Activated CD8-positive, alpha-beta T cell treated with anti-CD3 and anti-CD28 coated beads, Interleukin-2, amount 10 ng/mL, durations not matched to agents 7 days and 5 days (primary cell): ENCODE measurements around the gene OR52E5. TPM values are rescaled to one million over a fixed set of nuclear protein-coding genes. Genes with fewer than 3 reads are reported as not detected.

Experiments used
- ATAC-seq: fragments of 150-1000 bp; cut with Tn5 transposase; one replicate; pipeline ENCODE4 v1.10.0; 2021; ENCODE audit warnings: moderate library complexity
- CTCF ChIA-PET: fragments of 350-600 bp; sonication (Branson Sonifier 250); formaldehyde crosslinking; loops from one replicate; lab custom pipeline; 2021; ENCODE audit warnings: antibody characterized with exemption; lab: Charles Lee
- POLR2A ChIA-PET: fragments of 350-600 bp; sonication (Branson Sonifier 250); formaldehyde crosslinking; loops from one replicate; lab custom pipeline; 2021; ENCODE audit warnings: antibody characterized with exemption; lab: Charles Lee
- DNase-seq: peaks from one replicate; pipeline ENCODE4 v3.0.0-alpha.2; 2020
- H3K27ac Mint-ChIP-seq: one replicate; pipeline ENCODE4 v1.8.0; 2021; ENCODE audit warnings: mild to moderate bottlenecking, mixed read lengths
- H3K27me3 Mint-ChIP-seq: one replicate; pipeline ENCODE4 v1.8.0; 2021; ENCODE audit warnings: low read depth, mixed read lengths
- H3K36me3 Mint-ChIP-seq: one replicate; pipeline ENCODE4 v1.8.0; 2021; ENCODE audit warnings: low read depth, mixed read lengths
- H3K4me1 Mint-ChIP-seq: one replicate; pipeline ENCODE4 v1.8.0; 2021; ENCODE audit warnings: low read depth, mixed read lengths
- H3K4me3 Mint-ChIP-seq: one replicate; pipeline ENCODE4 v1.8.0; 2021; ENCODE audit warnings: mild to moderate bottlenecking, mixed read lengths
- H3K9me3 Mint-ChIP-seq: one replicate; pipeline ENCODE4 v1.8.0; 2022; ENCODE audit warnings: mixed read lengths; ENCODE audit not compliant: insufficient read depth
- total RNA-seq, 2 experiments: library from RNA; stranded (reverse); gene quantifications; one replicate each; pipeline ENCODE4 v1.2.3, GENCODE V29; 2021

OR52E5 gene
- total RNA-seq, 2 experiments from 2014 or later = not detected

DNA sequence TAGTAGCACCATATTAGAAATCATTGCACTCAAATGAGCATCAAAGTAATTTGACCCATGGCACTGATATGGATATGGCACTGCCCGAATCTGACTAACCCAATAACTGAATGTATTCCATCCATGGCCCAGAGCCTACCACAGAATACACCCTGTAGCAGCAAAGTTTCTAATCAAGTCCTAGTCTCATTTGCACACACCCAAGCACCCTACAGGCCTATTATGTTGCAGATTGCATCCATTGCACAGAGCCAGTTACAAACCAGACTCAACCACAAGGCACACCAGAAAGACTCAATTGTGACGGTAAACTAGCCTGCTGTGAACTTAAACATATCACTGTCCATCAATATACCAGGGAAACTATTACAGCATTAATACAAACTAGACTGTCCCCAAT is 6.5 kb downstream of the OR52E5 start:
- CTCF ChIA-PET = no interaction called here
- Mint-ChIP-seq H3K9me3 (no peaks in the 10 kb centered on the region), H3K4me3 (no peak overlapping the region), H3K27ac (no peak overlapping the region), H3K4me1 (no peaks in the 10 kb centered on the region), H3K36me3 (no peaks in the 10 kb centered on the region), H3K27me3 (no peaks in the 10 kb centered on the region)
- POLR2A ChIA-PET = no interaction called here
- ATAC-seq (no peak), DNase-seq (no peak)

DNA sequence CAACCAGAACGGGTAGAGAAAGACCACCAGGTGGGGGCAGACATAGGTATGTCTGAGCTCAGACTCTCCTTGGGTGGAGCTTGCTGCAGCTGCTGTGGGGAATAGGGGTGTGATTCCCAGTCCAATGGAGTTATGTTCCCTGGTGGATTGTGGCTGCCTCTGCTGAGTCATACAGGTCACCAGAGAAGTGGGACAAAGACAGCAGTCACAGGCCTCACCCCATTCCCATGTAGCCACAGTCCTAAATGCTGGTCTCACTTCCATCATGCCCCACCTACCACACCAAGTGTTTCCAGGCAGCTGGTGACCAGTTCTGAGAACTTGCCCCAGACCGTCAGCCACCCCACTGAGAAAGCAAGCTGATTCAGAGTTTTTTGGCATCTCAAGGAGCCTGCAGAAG is 17.5 kb downstream of the OR52E5 start:
- Mint-ChIP-seq H3K4me1 (no peaks in the 10 kb centered on the region), H3K27ac (no peak overlapping the region), H3K27me3 (no peaks in the 10 kb centered on the region), H3K4me3 (no peak overlapping the region), H3K9me3 (no peaks in the 10 kb centered on the region), H3K36me3 (no peaks in the 10 kb centered on the region)
- ChIA-PET POLR2A (no interaction called here), CTCF (no interaction called here)
- no peak for ATAC-seq
- DNase-seq = no peak

DNA sequence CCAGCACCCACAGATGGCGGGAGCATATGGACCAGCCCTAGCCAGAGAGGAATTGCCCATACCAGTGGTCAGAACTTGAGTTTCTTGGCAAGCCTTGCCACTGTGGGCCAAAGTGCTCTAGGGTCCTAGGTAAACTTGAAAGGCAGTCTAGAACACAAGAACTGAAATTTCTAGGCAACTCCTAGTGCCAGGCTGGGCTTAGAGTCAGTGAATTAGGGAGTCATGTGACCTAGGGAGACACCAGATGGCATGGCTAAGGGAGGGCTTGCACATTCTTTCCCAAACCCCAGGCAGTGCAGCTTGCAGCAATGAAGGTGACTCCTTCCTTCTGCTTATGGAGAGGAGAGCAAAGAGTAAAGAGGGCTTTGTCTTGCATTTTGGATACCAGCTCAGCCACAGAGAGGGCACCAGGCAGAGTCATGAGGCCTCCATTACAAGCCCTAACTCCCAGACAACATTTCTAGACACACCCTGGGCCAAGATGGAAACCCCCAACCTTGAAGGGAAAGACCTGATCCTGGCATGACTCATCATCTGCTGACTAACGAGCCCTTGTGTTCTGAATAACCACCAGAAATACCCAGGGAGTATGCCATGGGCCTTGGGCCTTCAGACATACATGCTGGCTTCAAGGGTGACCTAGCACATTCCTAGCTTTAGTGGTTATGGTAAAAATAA is 29.9 kb downstream of the OR52E5 start:
- Mint-ChIP-seq H3K27ac (no peak overlapping the region), H3K4me3 (no peak overlapping the region), H3K4me1 (no peaks in the 10 kb centered on the region), H3K27me3 (no peaks in the 10 kb centered on the region), H3K36me3 (no peaks in the 10 kb centered on the region), H3K9me3 (no peaks in the 10 kb centered on the region)
- ChIA-PET POLR2A (no interaction called here), CTCF (no interaction called here)
- ATAC-seq (no peak), DNase-seq (no peak)

DNA sequence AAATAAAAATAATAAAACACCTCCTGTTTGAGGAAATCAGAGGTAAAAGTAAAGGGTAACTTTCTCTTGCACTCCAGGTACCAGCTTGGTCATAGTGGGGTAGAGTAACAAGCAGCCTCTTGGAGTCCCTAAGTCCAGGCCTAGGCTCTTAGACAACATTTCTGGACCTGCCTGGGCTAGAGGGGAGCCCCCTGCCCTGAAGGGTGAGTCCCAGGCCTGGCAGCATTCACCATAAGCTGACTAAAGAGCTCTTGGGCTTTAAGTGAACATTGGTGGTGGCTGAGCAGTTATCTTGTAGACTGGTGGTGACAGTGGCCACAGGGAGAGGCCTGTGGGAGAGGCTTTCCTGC is 30.4 kb downstream of the OR52E5 start:
- DNase-seq (no peak), ATAC-seq (no peak)
- H3K27me3 Mint-ChIP-seq = no peaks in the 10 kb centered on the region
- no peaks in the 10 kb centered on the region for H3K36me3 Mint-ChIP-seq
- CTCF ChIA-PET = no interaction called here
- H3K4me1 Mint-ChIP-seq = no peaks in the 10 kb centered on the region
- H3K27ac Mint-ChIP-seq = no peak overlapping the region
- peaks cover 3% of the 10 kb centered on the region for H3K9me3 Mint-ChIP-seq
- H3K4me3 Mint-ChIP-seq = no peak overlapping the region
- POLR2A ChIA-PET = no interaction called here

DNA sequence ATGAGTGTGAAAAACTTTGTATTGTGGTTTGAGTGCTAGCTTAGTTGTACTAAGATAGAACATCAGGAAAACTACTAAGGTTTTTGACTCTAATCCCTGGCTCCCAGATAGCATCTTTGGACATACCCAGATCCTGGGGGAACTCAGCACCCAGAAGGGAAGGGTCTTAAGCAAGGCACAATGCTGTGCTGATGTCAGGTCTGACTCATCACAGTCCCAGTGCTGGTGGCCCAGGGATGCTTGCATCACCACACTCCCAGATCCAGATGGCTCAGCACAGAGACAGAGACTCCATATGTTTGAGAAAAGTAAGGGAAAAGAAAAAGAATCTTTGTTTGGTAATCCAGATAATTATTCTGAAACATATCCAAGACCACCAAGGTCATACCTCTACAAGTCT is 30.8 kb downstream of the OR52E5 start:
- Mint-ChIP-seq H3K27ac (no peak overlapping the region), H3K27me3 (no peaks in the 10 kb centered on the region), H3K4me3 (no peak overlapping the region), H3K36me3 (no peaks in the 10 kb centered on the region), H3K4me1 (no peaks in the 10 kb centered on the region), H3K9me3 (peaks cover 7% of the 10 kb centered on the region)
- ChIA-PET POLR2A (no interaction called here), CTCF (no interaction called here)
- DNase-seq (no peak), ATAC-seq (no peak)

DNA sequence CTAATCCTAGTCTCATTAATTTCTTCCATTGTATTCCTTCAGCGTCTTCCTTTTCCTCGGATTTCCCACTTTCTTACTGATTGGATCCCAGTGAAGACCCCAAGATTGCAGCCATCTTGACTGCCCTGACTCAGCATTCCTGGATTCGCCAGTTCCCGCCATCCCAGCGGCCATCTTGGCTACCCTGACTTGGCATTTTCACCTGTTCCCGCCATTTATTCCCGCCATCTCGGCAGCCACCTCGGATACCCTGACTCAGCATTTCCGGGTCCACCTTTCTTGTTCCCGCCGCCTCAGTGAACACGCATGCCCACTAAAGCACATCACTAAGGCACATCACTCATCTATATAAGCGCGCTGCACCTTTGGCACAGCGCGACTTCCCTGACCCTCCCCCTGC is 35.3 kb downstream of the OR52E5 start:
- no peak for ATAC-seq
- H3K36me3 Mint-ChIP-seq = no peaks in the 10 kb centered on the region
- CTCF ChIA-PET = no interaction called here
- H3K9me3 Mint-ChIP-seq = peaks cover 10% of the 10 kb centered on the region
- no peaks in the 10 kb centered on the region for H3K27me3 Mint-ChIP-seq
- POLR2A ChIA-PET = no interaction called here
- H3K4me1 Mint-ChIP-seq = no peaks in the 10 kb centered on the region
- no peak overlapping the region for H3K4me3 Mint-ChIP-seq
- no peak for DNase-seq
- H3K27ac Mint-ChIP-seq = no peak overlapping the region

DNA sequence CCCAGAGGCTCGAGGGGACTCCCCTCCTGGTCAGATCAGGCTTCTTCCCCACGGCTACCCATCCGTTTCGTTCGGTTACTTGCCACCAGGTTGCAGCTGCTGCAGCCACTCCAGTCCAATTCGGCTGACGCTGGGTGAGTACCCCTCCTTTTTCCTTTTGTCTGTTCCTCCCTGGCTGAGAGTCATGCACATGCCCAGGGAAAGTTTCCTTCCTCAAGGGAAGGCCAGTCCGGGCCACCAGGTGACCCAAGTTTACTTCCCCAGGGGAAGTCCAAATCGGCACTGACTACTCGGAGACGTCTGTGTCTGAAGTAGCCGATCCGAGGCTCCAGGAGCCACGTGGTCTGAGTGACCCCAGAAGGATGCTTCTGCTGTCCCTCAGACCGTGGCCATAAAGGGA is 35.8 kb downstream of the OR52E5 start:
- ATAC-seq (no peak), DNase-seq (no peak)
- H3K36me3 Mint-ChIP-seq = no peaks in the 10 kb centered on the region
- H3K4me1 Mint-ChIP-seq = no peaks in the 10 kb centered on the region
- H3K27ac Mint-ChIP-seq = no peak overlapping the region
- CTCF ChIA-PET = no interaction called here
- POLR2A ChIA-PET = no interaction called here
- peaks cover 10% of the 10 kb centered on the region for H3K9me3 Mint-ChIP-seq
- no peaks in the 10 kb centered on the region for H3K27me3 Mint-ChIP-seq
- no peak overlapping the region for H3K4me3 Mint-ChIP-seq

DNA sequence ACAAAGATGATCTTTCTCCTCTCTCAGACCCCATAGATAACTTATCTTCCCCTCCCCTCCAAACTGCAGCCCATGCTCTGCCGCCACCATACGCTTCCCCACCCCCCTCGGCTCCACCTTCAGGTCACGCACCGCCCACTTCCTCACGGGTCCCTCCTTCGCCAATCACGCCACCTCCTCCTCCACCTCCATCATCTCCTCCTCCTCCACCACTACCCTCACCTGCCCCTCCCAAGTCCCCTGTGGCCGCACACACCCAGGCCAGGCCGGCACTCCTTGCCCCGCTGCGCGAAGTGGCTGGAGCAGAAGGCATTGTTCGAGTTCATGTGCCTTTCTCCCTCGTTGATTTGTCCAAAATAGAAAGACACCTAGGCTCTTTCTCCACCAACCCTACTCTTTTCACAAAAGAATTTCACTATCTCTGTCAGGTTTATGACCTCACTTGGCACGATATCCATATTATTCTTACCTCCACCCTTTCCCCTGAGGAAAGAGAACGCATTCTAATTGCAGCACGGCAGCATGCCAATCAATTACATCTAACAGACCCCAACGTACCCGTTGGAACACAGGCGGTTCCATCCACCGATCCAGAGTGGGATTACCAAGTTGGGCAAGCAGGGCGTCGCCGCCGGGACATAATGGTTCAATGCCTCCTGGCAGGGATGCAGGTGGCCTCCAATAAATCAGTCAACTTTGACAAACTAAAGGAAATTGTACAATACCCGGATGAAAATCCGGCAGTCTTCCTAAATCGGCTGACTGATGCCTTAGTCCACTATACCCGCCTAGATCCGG is 36.8 kb downstream of the OR52E5 start:
- Mint-ChIP-seq H3K27me3 (no peaks in the 10 kb centered on the region), H3K36me3 (no peaks in the 10 kb centered on the region), H3K4me3 (no peak overlapping the region), H3K4me1 (no peaks in the 10 kb centered on the region), H3K27ac (no peak overlapping the region), H3K9me3 (peaks cover 10% of the 10 kb centered on the region)
- ATAC-seq = no peak
- ChIA-PET CTCF (no interaction called here), POLR2A (no interaction called here)
- DNase-seq = no peak

DNA sequence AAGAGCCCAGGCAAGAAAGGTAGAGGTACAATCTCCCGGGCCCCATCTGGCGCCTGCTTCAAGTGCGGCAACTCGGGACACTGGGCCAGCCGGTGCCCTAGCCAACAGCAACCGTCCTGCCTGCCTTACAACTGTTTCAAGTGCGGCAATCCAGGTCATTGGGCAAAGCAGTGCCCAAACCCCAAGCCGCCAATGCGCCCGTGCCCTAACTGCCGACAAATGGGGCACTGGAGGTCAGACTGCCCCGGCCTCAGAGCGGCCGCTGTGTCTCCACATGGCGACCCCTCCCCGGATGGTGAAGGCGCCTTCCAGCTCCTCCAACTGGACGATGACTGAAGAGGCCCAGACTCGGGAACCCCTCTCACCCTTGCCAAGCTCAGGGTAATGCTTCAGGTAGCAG is 37.6 kb downstream of the OR52E5 start:
- H3K27me3 Mint-ChIP-seq = no peaks in the 10 kb centered on the region
- H3K4me3 Mint-ChIP-seq = no peak overlapping the region
- no peaks in the 10 kb centered on the region for H3K36me3 Mint-ChIP-seq
- ChIA-PET CTCF (no interaction called here), POLR2A (no interaction called here)
- no peak for ATAC-seq
- DNase-seq = no peak
- no peak overlapping the region for H3K27ac Mint-ChIP-seq
- H3K9me3 Mint-ChIP-seq = peaks cover 10% of the 10 kb centered on the region
- no peaks in the 10 kb centered on the region for H3K4me1 Mint-ChIP-seq

DNA sequence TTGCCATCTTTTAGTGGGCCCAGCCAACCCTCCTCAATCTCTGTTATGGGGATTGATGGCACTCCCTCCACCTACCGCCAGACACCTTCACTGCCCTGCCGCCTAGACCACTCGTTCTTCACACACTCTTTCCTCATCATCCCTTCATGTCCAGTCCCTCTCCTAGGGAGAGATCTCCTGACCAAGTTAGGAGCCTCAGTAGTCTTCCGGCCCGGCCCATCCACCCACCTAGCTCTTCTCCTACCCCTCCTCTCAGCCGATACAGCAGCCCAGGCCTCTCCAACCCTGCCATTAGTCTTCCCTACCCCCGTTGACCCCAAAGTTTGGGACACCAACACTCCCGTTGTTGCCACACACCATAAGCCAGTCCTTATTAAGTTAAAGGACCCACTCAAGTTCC is 38.1 kb downstream of the OR52E5 start:
- ChIA-PET CTCF (no interaction called here), POLR2A (no interaction called here)
- ATAC-seq (no peak), DNase-seq (no peak)
- H3K36me3 Mint-ChIP-seq = no peaks in the 10 kb centered on the region
- peaks cover 10% of the 10 kb centered on the region for H3K9me3 Mint-ChIP-seq
- no peak overlapping the region for H3K27ac Mint-ChIP-seq
- H3K27me3 Mint-ChIP-seq = no peaks in the 10 kb centered on the region
- no peaks in the 10 kb centered on the region for H3K4me1 Mint-ChIP-seq
- H3K4me3 Mint-ChIP-seq = no peak overlapping the region

DNA sequence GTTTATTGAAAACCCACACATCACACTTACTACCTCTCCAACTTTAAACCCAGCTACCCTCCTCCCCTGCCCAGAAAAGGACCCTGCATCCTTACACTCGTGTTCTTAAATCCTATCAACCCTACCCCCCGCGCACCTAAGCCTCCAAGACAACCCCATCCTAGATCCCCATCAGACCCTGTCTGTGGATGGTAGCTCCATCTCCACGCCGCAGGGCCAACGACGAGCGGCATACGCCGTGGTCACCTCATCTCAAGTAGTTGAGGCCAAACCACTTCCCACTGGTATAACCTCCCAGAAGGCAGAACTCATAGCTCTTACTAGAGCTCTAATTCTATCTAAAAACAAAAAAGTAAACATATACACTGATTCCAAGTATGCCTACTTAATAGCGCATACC is 39.7 kb downstream of the OR52E5 start:
- Mint-ChIP-seq H3K4me3 (no peak overlapping the region), H3K27me3 (no peaks in the 10 kb centered on the region), H3K27ac (no peak overlapping the region), H3K9me3 (peaks cover 10% of the 10 kb centered on the region), H3K36me3 (no peaks in the 10 kb centered on the region), H3K4me1 (no peaks in the 10 kb centered on the region)
- no peak for DNase-seq
- CTCF ChIA-PET = no interaction called here
- no peak for ATAC-seq
- POLR2A ChIA-PET = no interaction called here

DNA sequence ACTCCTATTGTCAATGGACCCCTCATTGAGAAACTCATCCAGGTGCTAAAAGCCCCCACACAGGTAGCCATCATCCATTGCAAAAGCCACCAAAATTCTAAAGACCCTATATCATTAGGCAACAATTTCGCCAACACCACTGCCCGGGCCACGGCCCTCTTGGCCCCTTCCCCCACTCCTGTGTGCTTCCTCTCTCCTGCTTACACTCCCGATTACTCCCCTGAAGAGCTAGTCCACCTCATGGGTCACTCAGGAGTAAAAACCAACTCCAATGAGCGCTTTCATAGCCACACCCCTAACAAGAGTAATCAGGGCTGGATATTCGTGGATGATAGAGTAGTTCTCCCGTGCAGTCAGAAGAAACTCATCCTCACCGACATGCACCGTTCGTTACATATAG is 40.1 kb downstream of the OR52E5 start:
- H3K4me1 Mint-ChIP-seq = no peaks in the 10 kb centered on the region
- CTCF ChIA-PET = no interaction called here
- DNase-seq = no peak

More for the DNA sequence above, 40.1 kb downstream of the OR52E5 start:
- no peak for ATAC-seq
- Mint-ChIP-seq H3K27ac (no peak overlapping the region), H3K4me3 (no peak overlapping the region), H3K36me3 (no peaks in the 10 kb centered on the region), H3K27me3 (no peaks in the 10 kb centered on the region), H3K9me3 (peaks cover 10% of the 10 kb centered on the region)
- POLR2A ChIA-PET = no interaction called here
